GM19193 (cell line): ENCODE results near the gene ZNF771.

Experiments used
- POLR2A ChIP-seq: IDR thresholded peaks from 4 replicates; pipeline ENCODE4 v1.6.1; 2011; ENCODE audit not compliant: insufficient read depth, insufficient read length; ENCODE audit errors: extremely low read depth

Gene ZNF771

GRCh38 chr16:30371248-30371816, 36.1 kb upstream of the ZNF771 start:
- peak; percentile 66 for TF ChIP-seq POLR2A

GRCh38 chr16:30372038-30372712, 35.2 kb upstream of the ZNF771 start:
- TF ChIP-seq POLR2A = no peak

GRCh38 chr16:30372725-30373124, 34.7 kb upstream of the ZNF771 start:
- TF ChIP-seq POLR2A = no peak

GRCh38 chr16:30374538-30374937, 32.9 kb upstream of the ZNF771 start, which contains the start of gene MYL11:
Gene MYL11, plus strand, starts transcription at chr16:30374802. Its CDS starts 56 bp downstream, at chr16:30374858.
- no peak for TF ChIP-seq POLR2A

- no peak for TF ChIP-seq POLR2A
These were observed 31.5 kb upstream of the ZNF771 start for GRCh38 chr16:30375864-30376263.

GRCh38 chr16:30376461-30376902, 30.9 kb upstream of the ZNF771 start:
- TF ChIP-seq POLR2A = no peak

GRCh38 chr16:30377050-30377811, 30.2 kb upstream of the ZNF771 start:
- TF ChIP-seq POLR2A = no peak

- peak; percentile 59 for TF ChIP-seq POLR2A
These were observed 29.6 kb upstream of the ZNF771 start for GRCh38 chr16:30377812-30378235.

GRCh38 chr16:30378236-30379157, 28.9 kb upstream of the ZNF771 start:
- TF ChIP-seq POLR2A = peak; percentile 66

GRCh38 chr16:30379158-30379783, 28.1 kb upstream of the ZNF771 start:
- no peak for TF ChIP-seq POLR2A

- TF ChIP-seq POLR2A = no peak
These were observed 27.2 kb upstream of the ZNF771 start for GRCh38 chr16:30380072-30380802.

GRCh38 chr16:30380803-30381208, 26.6 kb upstream of the ZNF771 start:
- no peak for TF ChIP-seq POLR2A

- no peak for TF ChIP-seq POLR2A
These were observed 25.9 kb upstream of the ZNF771 start for GRCh38 chr16:30381291-30382041.
